Measurements from ENCODE around the gene PHF3.

DNA sequence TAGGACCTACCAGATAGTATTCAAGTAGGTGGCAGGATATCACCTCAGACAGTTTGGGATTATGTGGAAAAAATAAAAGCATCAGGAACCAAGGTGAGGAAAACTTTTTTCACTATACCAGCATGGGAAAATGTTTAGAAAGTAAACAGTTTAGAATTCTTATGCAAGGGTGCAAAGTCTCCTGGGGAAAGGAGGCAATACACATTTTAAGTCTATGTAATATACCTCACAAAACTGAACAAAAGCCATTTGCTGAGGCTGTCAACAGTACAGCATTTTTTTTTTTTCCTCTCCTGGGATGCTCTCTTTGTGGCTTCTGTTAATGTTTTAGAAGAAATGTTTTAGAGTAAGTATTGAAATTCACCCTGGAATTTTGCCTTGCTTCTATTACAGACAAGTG is 73.5 kb downstream of the PHF3 start:
- TF ChIP-seq, protein P1, sequence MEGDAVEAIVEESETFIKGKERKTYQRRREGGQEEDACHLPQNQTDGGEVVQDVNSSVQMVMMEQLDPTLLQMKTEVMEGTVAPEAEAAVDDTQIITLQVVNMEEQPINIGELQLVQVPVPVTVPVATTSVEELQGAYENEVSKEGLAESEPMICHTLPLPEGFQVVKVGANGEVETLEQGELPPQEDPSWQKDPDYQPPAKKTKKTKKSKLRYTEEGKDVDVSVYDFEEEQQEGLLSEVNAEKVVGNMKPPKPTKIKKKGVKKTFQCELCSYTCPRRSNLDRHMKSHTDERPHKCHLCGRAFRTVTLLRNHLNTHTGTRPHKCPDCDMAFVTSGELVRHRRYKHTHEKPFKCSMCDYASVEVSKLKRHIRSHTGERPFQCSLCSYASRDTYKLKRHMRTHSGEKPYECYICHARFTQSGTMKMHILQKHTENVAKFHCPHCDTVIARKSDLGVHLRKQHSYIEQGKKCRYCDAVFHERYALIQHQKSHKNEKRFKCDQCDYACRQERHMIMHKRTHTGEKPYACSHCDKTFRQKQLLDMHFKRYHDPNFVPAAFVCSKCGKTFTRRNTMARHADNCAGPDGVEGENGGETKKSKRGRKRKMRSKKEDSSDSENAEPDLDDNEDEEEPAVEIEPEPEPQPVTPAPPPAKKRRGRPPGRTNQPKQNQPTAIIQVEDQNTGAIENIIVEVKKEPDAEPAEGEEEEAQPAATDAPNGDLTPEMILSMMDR (IDR thresholded peaks at IDR 0.05) = no peak
- TF ChIP-seq EP300 (IDR thresholded peaks at IDR 0.05) = no peak
- TF ChIP-seq POLR2A (IDR thresholded peaks at IDR 0.05) = no peak
